Femur (tissue), 1 donor: ENCODE results near the gene ACAA1.
"Not testable (repeated sequence)": the region's sequence is repeated elsewhere in the genome, so short reads cannot be mapped to it uniquely, and the experiment has no call there.

Experiments used
- DNase-seq: peaks from one replicate; pipeline ENCODE4 v3.0.0-alpha.2; 2017

ACAA1 gene

DNA sequence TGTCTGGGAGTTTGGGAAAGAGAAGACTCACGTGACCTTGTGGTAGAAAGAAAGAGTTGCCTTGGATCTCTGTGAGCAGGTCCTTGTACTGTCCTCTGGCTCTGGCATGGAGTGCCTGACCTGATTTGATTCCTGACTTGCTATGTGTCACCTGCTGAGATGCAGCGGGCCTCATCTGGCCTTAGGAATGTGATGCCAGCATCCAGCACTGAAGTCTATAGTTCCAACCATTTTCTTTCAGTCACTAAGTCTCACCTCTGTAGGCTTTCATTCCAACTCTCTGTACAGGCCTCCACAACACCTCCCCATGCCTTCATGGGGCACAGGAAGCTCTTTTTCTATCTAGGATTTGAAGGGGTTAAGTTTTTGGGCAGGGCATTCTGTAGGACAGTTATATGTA is 16.3 kb upstream of the ACAA1 start:
- no peak for DNase-seq

DNA sequence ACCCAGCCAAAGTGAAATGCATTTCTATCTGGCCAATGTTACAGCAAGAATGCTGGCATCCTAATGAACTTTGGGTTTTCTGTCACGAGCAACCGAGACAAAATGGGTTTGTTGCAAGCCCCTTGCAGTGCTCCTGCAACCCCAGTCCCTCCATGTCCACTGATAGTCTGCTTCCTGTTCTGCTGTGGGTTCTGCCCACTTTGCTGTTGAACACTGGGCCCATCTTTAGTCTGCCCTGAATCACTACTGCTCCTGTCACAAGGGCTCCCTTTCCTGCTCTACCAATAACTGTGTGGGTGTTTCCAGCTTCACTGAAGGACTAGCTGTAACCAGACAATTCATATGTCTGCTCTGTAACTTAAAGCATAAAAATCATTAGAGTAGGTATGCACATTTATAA is 15.7 kb upstream of the ACAA1 start:
- DNase-seq, result no peak

DNA sequence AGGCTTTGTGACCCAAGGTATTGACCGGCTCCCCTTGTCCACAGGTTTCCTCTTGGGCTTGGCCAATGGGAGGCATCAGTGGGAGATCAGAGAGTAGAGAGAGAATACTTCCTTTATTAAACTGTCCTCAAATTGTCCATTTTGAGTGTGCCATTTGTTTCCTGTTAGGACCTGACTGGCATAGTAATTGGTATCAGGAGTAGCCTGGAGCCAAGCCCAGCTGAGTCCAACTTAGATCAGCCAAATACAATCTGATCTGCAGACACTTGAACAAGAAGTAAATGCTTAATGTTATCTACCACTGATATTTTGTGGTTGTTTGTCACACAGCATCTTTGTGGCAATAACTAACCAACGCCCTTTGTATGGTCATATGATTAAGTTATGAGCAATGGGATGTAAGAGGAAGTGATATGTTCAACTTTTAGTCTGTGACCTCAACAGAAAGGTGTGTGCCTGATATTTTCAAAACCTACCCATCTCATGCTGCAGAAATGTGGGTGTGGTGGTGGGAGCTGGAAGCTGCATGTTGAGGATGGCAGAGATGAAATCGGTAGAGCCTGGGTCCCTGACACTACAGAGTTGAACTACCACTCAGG is 14.8 kb upstream of the ACAA1 start:
- DNase-seq, result no peak

DNA sequence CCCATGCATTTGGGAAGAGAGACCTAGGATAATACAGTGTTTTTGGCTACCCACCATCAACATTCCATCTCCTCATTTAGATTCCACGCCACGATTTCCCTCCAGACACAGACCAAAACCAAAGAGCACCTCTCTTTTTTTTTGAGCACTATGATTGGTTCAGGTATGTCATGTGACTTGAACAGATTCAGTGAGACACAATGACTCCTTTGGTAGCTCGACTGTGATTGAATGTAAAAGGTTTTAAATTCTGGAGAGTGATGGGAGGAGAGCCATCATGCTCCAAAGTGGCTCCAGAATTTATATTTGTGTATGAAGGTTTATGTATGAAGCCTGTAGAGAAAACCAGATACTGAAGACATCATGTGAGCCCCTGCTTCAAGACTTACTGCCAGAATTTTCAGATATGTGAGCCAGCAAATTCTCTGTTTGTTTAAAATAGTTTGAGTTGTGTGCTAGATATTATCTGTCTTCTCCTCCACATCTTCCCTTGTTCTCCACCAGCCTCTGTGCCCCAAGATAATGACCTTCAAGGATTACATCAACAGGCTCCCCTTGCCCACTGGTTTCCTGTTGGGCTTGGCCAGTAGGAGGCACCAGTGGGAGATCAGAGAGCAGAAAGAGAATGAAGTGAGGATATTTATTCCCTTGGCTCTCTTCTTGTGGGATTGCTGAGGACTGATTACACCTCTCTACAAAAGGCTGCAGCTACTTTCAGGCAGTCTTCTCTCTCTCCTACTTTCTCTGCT is 14.0 kb upstream of the ACAA1 start:
- no peak for DNase-seq

DNA sequence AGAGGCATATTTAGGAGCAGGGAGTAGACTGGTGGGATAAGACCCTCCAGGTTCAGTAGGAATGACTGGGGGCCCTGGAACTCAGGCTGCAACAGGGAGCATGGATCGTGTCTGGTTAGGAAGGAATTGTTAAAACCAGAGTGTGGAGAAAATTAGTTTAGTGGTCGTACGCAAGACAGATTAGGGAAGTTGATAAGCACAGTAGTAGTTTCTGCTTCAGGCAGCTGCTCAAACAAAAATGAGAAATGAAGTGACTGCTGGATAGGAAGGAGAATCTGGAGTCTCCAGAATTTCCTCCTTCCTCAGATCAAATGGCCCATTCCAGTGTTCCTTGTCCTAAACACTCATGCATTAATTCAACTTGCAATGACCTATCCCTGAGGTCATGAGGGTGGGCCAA is 12.8 kb upstream of the ACAA1 start:
- no peak for DNase-seq

DNA sequence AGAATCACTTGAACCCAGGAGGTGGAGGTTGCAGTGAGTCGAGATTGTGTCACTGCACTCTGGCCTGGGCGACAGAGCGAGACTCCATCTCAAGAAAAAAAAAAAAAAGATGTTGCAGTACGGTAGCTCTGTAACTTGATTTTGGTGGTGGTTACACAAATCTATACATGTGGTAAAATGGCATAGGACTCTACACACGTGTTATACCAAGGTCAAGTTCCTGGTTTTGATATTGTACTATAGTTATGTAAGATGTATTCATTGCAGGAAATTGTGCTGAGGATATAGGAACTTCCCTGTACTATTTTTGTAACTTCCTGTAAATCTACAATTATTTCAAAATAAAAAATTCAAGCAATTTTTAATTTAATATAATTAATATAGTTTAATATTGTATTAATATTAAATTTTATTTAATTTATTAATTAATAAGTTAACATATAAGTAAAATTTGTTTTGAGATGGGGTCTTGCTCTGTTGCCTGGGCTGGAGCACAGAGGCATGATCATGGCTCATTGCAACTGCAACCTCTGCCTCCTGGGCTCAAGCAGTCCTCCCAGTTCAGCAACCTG is 11.5 kb upstream of the ACAA1 start:
- no peak for DNase-seq

DNA sequence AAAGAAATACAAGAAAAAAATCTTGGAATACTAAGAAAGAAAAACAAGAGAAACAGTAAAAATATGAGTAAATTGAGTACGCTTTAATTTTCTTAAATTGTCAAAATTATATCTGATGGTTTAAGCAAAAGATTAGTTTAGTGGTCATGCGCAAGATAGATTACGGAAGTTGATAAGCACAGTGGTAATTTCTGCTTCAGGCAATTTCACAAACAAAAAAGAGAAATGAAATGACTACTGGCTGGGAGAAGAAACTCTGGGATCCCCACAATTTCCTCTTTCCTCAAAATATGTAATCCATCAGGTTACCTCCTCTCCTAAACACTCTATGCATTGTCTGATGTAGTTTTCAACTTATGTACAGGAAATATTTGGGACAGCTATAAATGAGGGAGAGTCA is 10.5 kb upstream of the ACAA1 start:
- DNase-seq, result no peak

DNA sequence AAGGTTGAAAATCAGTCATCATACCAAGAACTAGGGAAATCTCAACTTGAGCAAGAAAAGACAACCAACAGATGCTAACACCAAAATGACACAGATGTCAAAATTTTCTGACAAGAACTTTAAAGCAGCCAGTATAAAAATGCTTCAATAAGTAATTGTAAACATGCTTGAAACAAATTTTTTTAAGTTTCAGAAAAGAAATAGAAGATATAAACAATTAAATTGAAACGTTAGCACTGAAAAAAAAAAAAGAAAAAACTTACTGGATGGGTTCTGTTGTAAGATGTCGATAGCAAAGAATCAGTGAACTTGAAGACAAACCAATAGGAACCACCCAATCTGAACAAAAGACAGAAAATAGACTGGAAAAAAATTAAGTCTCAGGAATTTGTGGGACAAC is 9.6 kb upstream of the ACAA1 start:
- no peak for DNase-seq

DNA sequence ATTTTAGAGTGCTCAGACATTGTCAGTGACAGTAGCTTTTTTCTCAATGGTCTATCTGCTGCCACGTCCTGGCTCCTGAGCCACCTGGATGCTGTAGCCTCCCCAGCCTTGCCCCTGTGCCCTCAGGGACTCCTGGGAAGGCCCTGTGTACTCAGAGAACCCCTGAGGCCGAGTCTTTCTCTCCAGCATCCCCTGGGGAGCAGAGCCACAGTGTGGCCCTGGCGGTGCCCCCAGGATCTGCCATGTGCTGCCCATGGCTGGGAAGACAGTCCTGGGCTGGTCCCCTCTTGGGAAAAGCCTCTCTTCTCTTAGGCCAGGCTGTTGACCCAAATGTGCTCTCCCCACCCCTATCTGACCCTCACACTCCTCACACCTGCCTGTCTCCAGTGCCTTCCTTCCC is 6.6 kb upstream of the ACAA1 start:
- DNase-seq, result no peak

DNA sequence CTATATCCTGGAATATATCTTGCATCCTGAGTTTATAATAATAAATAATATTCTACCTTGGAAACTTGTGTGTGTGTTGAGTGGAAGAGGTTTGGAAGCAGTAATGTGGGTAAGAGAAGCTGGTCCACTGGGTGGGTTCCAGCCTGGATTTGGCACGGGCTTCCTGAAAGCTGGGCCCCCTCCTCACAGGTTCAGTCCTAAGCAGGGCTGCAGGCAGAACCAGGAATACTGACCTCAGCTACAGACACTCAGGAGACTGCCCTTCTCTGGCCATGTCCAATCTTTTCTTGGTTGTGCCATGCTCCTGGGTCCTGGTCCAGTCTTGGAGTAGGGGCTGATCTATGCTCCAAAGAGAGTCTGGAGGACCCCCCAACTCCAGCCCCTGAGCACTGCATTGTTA is 6.0 kb upstream of the ACAA1 start:
- peak; percentile 12 for DNase-seq

DNA sequence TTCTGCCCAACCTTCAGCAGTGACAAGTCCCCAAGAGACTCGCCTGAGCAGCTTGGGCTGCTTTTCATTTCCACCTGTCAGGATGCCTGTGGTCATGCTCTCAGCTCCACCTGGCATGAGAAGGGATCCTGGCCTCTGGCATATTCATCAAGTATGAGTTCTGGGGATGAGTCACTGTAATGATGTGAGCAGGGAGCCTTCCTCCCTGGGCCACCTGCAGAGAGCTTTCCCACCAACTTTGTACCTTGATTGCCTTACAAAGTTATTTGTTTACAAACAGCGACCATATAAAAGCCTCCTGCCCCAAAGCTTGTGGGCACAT is 5.0 kb upstream of the ACAA1 start:
- no peak for DNase-seq

DNA sequence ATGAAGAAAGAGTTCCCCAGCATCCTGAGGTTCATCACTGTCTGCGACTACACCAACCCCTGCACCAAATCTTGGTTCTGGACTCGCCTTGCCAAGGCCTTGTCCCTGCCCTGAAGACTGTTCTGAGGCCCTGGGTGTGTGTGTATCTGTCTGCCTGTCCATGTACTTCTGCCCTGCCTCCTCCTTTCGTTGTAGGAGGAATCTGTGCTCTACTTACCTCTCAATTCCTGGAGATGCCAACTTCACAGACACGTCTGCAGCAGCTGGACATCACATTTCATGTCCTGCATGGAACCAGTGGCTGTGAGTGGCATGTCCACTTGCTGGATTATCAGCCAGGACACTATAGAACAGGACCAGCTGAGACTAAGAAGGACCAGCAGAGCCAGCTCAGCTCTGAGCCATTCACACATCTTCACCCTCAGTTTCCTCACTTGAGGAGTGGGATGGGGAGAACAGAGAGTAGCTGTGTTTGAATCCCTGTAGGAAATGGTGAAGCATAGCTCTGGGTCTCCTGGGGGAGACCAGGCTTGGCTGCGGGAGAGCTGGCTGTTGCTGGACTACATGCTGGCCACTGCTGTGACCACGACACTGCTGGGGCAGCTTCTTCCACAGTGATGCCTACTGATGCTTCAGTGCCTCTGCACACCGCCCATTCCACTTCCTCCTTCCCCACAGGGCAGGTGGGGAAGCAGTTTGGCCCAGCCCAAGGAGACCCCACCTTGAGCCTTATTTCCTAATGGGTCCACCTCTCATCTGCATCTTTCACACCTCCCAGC is 4.4 kb upstream of the ACAA1 start:
- DNase-seq, result peak; percentile 14

DNA sequence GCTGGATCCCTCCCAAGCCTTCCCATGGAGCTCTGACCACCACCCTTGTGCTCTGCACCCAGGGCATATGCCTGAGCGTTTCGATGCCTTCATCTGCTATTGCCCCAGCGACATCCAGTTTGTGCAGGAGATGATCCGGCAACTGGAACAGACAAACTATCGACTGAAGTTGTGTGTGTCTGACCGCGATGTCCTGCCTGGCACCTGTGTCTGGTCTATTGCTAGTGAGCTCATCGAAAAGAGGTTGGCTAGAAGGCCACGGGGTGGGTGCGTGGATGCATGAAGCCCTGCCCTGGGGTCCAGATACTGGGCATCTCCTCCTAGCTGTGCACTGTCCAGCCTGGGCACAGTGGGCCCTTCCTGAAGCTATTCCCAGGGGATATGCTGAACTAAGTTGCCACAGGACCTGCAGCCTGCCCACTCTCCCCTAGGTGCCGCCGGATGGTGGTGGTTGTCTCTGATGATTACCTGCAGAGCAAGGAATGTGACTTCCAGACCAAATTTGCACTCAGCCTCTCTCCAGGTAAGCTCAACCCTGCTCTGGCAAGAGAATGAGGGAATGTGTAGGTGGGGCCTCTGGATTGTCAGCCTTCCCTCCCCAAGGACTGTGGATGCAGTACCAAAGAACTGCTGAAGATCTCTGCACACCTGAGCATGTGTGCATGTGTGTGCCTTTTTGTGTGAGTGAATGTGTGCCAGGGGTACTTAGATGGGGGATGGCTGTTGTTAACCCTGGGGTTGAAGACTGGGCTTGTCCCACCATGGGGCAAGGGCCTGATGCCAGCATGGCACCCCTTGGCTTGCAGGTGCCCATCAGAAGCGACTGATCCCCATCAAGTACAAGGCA is 3.6 kb upstream of the ACAA1 start:
- DNase-seq, result peak; percentile 13

DNA sequence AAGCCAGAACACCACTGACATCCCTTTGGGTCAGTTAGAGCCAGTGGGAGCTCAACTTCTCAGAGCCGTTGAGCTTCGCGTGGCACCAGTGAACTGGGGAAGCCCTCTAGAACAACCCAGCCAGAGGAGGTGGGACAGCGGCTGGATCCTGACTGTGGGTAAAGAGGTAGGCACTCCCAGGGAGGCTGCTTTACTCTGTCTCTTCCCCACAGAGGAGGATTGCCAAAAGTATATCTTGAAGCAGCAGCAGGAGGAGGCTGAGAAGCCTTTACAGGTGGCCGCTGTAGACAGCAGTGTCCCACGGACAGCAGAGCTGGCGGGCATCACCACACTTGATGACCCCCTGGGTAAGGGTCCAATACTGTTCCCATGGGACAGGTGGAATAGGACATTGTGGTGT is 2.7 kb upstream of the ACAA1 start:
- DNase-seq, result peak; percentile 17

DNA sequence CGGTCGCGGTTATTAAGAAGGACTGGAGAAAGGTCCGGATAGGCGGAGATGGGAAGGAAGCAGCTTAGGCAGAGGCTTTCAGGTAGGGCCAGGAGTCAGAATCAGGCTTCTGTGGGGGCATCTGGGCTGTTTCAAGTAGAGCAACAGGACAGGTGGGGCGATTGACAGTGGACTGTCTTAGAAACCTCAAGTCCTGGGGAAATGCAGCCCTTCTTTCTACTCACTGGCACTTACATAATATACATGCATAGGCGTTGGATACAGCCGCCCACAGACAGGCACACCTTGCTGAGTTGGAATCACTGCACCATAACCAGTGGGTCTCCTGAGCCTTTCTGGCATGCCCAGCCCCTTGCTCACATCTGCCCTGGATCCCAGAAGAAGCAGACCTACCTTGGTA is 2.3 kb upstream of the ACAA1 start:
- DNase-seq, result peak; percentile 21

DNA sequence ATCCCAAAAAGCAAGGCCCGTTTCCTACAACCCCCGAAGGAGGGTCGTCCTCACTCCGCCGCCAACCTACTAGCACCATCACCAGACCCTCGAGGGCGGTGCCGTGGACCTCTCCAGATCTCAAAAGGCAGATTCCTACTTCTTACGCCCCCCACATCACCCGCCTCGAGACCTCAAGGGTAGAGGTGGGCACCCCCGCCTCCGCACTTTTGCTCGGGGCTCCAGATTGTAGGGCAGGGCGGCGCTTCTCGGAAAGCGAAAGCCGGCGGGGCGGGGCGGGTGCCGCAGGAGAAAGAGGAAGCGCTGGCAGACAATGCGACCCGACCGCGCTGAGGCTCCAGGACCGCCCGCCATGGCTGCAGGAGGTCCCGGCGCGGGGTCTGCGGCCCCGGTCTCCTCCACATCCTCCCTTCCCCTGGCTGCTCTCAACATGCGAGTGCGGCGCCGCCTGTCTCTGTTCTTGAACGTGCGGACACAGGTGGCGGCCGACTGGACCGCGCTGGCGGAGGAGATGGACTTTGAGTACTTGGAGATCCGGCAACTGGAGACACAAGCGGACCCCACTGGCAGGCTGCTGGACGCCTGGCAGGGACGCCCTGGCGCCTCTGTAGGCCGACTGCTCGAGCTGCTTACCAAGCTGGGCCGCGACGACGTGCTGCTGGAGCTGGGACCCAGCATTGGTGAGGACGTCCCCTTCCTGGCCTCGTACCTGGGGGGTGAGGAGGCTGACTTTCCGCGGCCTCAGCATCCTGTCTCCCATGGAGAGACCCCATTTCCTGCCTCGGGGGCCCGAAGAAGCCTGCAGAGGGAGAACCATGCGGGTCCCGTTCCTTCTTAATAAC is 1.6 kb upstream of the ACAA1 start, which contains the start of gene MYD88:
MYD88 (plus strand) TSS at position 313 of the 842 bp plus-strand sequence; CDS start at position 353, 40 bp downstream.
- peak; percentile 88 for DNase-seq

DNA sequence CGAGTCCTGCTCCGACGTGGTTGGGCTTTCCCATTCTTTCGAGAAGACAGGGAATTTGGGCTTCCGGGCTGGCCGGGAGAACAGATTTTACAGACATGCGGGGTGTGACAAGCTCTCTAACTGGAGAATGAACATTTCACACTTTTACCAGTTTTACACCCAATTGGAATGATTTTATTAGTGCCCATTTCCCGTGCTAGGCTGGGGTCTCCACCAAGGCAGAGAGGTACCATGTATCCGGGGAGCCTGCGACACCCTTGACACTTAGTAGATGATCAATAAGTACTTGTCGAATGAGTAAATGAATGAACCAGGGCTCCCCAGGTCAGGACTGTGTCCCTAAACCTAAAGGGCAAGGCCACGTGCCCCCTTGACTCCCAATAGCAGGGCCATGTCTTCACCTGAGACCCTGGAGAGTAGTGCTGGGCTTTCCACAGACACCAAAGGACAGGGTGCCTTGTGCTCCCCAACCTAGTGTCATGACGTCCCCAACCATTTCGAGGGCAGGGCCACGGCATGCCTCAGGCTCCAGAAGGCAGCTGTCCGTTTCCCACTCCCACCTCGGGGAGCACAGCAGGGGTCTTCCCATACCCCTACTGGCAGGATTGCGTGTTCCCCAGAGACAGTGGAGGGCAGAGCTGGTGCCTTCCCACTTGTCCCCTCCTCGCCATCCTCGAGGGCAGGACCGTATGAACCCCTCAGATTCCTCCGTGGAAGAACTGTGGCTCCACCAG is 855 bp upstream of the ACAA1 start:
- DNase-seq, result peak; percentile 40

DNA sequence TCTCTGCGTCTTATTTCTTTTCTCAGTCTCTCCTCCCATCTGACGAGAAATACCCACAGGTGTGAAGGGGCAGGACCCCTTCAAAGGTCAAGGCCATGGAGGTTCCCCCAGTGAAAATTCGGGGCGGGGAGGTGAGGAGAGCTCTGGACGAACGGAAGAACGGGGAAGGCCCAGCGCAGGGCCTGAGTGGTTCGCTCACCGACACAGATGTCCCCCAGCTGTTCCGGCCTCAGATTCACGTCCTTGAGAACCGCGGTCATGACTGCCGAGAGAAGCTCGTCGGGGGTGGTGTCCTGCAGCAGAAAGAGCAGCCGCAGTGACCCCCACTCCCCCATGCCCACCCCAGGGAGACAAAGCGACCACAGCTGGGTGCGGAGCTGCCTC is 542 bp downstream of the ACAA1 start:
- no peak for DNase-seq

DNA sequence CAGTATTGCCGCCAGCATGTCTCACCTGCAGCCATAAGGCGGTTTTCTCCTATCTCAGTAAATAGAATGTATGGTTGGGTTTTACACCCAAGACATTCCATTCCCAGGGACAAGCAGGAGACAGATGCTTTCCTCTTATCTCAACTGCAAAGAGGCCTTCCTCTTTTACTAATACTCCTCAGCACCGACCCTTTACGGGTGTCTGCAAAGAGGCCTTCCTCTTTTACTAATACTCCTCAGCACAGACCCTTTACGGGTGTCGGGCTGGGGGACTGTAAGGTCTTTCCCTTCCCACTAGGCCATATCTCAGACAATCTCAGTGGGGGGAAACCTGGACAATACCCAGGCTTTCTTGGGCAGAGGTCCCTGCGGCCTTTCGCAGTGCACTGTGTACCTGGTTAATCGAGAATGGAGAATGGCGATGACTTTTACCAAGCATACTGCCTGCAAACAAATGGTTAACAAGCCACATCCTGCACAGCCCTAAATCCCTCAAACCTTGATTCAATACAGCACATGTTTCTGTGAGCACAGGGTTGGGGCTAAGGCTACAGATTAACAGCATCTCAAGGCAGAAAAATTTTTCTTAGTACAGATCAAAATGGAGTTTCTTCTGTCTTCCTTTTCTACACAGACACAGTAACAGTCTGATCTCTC is 1.2 kb downstream of the ACAA1 start:
- DNase-seq, result peak; percentile 18

DNA sequence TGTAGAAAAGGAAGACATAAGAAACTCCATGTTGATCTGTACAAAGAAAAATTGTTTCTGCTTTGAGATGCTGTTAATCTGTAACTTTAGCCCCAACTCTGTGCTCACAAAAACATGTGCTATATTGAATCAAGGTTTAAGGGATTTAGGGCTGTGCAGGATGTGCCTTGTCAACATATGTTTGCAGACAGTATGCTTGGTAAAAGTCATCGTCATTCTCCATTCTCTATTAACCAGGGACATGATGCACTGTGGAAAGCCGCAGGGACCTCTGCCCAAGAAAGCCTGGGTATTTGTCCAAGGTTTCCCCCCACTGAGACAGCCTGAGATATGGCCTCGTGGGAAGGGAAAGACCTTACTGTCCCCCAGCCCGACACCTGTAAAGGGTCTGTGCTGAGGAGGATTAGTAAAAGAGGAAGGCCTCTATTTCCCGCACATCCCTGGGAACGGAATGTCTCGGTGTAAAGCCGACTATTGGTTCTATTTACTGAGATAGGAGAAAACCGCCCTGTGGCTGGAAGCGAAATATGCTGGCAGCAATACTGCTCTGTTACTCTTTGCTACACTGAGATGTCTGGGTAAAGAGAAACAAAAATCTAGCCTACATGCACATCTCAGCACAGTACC is 2.3 kb downstream of the ACAA1 start:
- not testable (repeated sequence) for DNase-seq
